ENCODE results near the gene ATP1A4.
"Not testable (repeated sequence)": the region's sequence is repeated elsewhere in the genome, so short reads cannot be mapped to it uniquely, and the experiment has no call there.

Gene ATP1A4

GRCh38 chr1:160151303-160151702 is at the start of gene ATP1A4:
ATP1A4 (plus strand) TSS chr1:160151603; CDS start chr1:160152041, 438 bp downstream.
- no peak for DNase-seq (ENCODE audit: low read depth in 2 of 2)

DNA sequence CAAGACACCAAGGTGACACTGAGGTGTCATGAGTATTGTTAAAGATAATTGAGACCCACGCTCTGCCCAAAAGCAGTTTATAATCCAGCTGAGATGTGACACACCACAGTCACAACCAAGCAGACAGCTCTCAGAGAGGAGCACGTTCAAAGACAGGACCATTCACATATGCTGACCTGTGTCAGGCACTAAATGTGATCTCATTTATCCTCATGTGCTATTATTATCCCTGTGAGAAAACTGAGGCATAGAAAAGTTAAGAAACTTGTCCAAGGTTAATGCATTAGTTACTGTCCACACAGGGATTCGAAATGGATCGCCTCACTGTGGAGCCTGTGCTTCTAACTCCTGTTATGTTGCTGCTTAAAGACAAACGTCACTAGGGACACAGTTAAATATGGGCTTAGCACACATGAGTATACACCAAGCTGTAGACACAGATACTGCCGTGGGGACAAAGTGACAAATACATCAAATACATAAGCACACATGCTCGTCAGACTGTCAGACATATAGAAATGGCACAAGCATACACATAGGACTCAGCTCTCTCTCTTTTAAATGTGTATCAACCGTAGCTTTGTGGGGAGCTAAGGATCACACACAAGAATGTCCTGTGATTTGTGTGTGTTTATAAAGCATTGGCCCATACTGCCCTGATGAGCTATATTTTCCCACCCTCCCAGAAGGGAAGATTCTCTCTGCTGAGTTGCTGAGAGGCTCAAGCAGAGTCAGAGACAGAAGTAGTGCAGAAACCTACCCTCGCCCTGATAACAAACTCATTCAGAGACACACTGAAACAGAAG is 49.5 kb upstream of the ATP1A4 start:
- no peak for DNase-seq (ENCODE audit: low read depth in 2 of 2)

- DNase-seq (ENCODE audit: low read depth in 2 of 2), result no peak
Observed at GRCh38 chr1:160103658-160104408, 47.6 kb upstream of the ATP1A4 start.

GRCh38 chr1:160104486-160104885 is 46.9 kb upstream of the ATP1A4 start:
- DNase-seq (ENCODE audit: low read depth in 2 of 2), result no peak

DNA sequence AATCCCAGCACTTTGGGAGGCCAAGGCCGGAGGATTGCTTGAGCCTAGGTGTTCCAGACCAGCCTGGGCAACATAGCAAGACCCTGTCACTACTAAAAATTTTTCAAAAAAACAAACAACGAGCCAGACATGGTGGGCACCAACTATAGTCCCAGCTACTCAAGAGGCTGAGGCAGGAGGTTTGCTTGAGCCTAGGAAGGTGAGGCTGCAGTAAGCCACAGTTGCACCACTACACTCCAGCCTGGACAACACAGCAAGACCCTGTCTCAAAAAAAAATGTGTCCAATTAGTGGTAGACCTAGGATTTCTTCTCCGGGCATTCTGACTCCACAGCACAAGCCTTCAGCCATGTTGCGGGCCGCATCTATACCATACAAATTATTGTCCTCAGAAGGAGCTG is 46.2 kb upstream of the ATP1A4 start:
- DNase-seq (ENCODE audit: low read depth in 2 of 2), result no peak

DNA sequence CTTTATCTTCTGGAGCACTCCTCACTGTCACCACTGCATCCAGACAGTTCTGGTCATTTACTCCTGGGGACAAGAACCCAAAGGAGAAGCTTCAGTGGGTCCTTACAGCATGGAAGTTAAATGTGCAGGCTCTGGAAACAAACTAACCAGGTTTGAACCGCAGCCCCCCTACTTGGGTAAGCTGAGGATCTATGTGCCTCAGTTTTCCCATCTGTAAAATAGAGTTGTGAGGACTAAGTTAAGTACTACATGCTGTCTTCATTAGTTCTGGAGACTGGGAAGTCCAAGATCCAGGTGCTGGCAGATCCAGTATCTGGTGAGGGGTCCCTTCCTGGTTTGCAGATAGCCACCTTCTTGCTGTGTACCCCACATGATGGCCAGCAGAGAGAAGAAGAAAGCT is 43.9 kb upstream of the ATP1A4 start:
- DNase-seq (ENCODE audit: low read depth in 2 of 2), result no peak

DNA sequence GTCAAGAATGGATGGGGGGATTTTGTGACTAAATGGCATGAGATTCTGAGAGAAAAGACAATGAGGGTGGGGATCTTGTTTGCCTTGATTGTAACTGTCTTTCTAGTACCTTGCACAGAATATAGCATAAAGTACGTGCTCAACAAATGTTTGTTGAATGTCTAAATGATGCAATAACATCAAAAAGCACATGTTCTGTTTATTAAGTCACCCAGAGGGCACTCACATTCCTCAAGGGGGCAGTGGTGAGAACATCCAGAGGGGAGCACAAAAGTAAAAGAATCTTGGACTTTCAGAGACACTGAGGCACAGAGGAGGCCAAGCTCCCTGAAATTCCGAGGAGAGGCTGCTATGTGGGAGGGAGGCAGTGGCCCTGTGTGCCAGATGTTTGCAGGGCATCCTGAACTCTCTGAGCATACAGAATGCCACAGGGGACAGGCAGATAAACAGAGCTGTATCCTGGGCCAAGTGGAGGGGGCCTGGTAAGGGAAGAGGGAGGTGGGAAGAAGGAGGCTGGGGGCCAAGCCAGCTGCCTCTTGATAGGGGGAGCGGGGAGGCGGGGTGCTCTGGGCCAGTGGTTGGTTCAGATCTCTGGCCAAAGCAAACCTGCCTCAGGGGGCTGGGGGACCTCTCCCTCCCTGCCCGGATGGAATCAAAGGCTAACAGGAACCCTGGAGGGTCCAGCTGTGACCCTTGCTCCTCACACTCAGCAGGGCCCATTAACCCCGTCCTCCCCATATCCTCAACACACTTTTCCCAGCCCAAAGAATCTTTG is 42.3 kb upstream of the ATP1A4 start:
- DNase-seq (ENCODE audit: low read depth in 2 of 2), result no peak

DNA sequence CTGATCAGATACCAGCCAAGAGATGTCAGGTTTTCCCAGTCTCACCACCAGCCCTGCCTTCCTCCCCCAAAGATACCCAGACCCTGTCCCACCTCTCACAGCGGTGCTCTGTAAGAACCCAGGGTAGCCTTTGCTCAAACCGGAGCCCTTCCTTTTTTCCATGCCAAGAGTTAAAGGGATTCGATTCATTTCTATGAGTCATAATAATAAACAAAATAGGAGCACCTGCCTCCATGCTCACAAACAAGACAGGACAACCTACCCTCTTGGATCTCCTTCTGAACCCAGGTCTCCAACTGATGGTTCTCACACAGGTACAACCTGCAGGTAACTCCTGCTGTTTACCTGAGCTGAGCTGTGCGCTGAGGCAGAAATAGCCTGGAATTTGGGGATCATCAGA is 41.7 kb upstream of the ATP1A4 start:
- DNase-seq (ENCODE audit: low read depth in 2 of 2), result no peak

DNA sequence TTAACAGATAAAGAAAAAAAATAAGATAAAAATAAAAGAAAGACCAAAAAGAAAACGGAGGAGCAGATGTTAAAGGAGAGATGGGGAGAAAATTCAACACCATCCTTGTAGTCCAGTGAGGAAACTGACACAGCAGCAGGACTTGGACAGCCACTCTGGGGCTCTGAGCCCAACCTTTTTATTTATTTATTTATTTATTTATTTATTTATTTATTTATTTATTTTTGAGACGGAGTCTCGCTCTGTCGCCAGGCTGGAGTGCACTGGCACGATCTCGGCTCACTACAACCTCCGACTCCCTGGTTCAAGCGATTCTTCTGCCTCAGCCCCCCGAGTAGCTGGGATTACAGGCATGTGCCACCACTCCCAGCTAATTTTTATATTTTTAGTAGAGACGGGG is 39.9 kb upstream of the ATP1A4 start:
- not testable (repeated sequence) for DNase-seq (ENCODE audit: low read depth in 2 of 2)

DNA sequence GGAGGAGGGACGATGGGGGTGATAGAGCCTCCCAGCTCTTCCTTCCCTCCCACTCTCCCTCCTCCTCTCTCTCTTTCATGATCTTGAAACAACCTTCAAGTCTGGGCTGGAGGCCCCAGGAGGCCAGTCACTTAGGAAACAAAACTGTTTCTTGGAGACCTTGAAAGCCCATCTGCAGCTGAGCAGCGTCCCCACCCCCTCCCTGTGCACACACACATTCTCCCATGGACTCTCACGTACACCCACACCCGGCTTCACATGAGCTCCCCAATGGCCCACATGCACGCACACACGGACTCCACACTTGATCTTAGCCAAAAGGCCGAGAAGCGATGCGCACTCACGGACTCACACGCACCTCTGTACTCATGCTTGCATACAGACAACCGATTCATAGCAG is 39.0 kb upstream of the ATP1A4 start:
- no peak for DNase-seq (ENCODE audit: low read depth in 2 of 2)

DNA sequence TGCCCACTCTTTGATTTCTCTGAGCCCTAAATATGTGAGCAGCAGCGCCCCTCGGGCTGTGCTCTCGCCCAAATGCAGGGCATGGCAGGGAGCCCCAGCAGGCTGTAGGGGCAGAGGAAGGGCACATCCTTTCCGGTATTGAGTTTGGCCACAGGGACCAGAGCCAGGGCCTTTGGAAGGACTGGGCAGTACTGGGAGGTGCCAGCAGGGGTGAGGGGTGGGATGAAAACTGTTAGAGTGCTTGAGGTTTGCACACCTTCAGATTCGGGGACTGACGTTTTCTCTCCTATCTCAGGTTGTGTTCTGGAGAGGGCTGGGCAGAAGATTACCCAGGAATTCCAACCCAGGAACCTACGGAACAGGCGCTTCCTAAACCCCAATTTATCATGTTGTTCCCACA is 38.0 kb upstream of the ATP1A4 start:
- no peak for DNase-seq (ENCODE audit: low read depth in 2 of 2)

- DNase-seq (ENCODE audit: low read depth in 2 of 2), result no peak
Observed at GRCh38 chr1:160114085-160114484, 37.3 kb upstream of the ATP1A4 start.

DNA sequence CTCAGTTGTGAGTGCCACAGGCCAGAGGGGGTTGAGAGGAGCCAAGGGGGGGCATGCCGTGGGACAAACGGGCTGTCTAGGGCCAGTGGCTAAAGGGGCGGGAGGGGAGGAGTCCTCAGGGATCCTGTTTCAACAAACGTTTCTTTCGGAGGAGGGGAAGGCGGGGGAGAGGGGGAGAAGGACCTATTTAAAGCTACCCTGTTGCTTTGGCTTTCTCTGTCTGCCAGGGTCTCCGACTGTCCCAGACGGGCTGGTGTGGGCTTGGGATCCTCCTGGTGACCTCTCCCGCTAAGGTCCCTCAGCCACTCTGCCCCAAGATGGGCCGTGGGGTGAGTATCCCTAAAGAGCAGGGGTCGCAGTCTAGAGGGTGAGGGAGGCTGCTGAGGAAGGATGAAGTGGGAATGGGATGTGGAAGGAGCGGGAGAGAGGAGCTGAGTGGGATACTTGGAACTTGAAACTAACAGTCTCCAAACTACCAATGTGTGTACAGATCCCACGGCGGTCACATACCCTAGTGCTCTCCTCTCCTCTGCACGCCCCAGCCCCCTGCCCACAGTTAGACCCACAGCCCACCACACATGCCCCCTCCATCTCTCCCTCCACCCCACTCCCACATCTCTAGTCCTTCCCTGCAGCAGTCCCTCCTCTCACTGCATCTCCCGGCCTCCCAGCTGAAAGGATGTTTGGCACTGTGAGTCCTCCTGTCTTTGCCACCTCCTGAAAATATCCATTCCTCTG is 35.7 kb upstream of the ATP1A4 start, which contains the start of gene ATP1A2:
ATP1A2 (plus strand) TSS at position 215 of the 738 bp plus-strand sequence; CDS start at position 318, 103 bp downstream.
- DNase-seq (ENCODE audit: low read depth in 2 of 2), result no peak

DNA sequence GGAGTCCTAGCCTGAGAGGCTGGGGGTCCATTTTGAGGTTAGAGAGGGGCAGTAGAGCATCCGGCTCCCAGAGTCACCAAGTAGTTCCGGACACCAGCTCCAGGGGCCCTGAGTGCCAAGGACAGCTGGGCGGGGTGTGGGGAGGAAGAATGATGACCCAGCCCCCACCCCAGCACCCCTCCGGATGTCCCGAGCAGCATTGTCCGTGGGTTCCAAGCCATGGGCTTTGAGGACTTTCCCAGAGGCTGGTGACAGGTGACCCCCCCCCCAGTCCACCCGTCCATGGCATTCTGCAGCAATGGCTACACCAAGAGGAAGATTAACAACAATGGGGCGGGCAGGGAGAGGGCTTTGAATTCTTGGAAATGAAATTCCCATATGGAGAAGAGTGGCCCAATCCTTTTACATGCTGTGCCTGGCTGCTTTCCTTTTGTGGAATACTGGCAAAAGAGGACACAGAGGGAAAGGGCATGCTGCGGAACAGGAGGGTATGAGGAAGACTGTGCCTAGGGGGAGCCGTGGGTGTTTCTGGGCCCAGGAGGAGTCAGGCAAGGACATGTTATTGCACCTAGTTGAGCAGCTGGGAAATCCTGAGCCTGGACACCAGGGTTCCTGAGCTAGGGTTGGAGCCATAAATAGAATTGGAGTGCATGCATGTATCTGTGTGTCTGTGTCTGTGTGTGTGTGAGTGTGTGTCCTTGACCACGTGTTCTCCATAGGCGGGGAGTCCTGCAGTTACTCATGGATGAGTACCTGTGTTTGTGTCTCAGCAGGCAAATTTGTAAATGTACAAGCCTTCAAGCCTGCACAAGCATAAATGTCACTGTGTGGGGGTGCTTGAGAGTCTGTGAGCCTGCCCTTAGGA is 34.9 kb upstream of the ATP1A4 start:
- DNase-seq (ENCODE audit: low read depth in 2 of 2), result no peak

GRCh38 chr1:160117300-160117699 is 34.1 kb upstream of the ATP1A4 start:
- DNase-seq (ENCODE audit: low read depth in 2 of 2), result no peak

- DNase-seq (ENCODE audit: low read depth in 2 of 2), result no peak
Observed at GRCh38 chr1:160117709-160118183, 33.7 kb upstream of the ATP1A4 start.

DNA sequence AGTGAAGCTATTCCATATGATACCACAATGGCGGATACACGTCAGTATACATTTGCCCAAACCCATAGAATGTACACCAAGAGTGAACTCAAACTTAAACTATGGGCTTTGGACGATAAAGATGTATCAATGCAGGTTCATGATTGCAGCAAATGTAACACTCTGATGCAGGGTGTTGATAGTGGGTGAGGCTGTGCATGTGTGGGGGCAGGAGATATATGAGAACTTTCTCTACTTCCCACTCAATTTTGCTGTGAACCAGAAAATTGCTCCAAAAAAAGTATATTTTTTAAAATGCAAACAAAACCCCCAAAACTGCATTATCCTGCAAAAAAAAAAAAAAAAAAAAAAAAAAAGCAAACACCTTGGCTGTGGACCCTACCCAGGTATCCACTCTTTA is 32.5 kb upstream of the ATP1A4 start:
- no peak for DNase-seq (ENCODE audit: low read depth in 2 of 2)

DNA sequence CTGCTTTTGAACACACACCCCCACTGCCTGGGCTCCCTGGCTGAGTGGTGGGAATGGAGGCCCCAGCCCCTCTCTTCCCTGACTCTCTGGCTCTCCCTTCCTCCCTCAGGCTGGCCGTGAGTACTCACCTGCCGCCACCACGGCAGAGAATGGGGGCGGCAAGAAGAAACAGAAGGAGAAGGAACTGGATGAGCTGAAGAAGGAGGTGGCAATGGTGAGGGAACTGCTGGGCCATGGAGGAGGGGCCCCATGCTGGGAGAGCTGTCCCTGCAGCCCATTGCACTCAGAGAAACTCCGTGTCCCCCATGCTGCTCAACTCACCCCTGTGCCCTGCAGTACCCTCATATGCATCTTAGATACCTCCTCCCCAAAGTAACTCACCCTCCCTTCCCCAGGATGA is 30.6 kb upstream of the ATP1A4 start:
- DNase-seq (ENCODE audit: low read depth in 2 of 2), result no peak

GRCh38 chr1:160121388-160121787 is 30.0 kb upstream of the ATP1A4 start:
- DNase-seq (ENCODE audit: low read depth in 2 of 2), result no peak

DNA sequence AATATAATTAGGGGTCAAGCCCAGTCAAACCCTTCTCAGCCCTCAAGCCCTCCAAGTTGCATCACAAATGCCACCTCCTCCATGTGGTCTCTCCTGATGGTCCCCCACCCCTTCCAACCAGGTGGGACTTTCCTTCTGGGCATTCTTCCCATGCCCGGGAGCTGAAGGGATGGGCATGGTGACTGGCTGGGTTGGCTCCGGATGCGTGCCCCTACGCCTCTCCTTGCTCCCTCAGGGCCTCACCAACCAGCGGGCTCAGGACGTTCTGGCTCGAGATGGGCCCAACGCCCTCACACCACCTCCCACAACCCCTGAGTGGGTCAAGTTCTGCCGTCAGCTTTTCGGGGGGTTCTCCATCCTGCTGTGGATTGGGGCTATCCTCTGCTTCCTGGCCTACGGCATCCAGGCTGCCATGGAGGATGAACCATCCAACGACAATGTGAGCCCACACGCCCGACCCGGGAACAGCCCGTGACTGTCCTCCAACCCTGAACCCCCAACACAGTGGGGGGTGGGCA is 28.4 kb upstream of the ATP1A4 start:
- no peak for DNase-seq (ENCODE audit: low read depth in 2 of 2)

All from fibroblast of skin of left quadriceps (primary cell).